T-helper 9 cell (primary cell): Measurements from ENCODE around the gene CWF19L2.
"Not testable (repeated sequence)": the region's sequence is repeated elsewhere in the genome, so short reads cannot be mapped to it uniquely, and the experiment has no call there.

Source experiments
- DNase-seq: peaks from one replicate; pipeline ENCODE4 v3.0.0-alpha.2; 2020

Gene CWF19L2

GRCh38 chr11:107438148-107438547, 19.5 kb downstream of the CWF19L2 start:
- no peak for DNase-seq

- no peak for DNase-seq
Observed at GRCh38 chr11:107430525-107430924, 27.1 kb downstream of the CWF19L2 start.

GRCh38 chr11:107427569-107428180, 29.9 kb downstream of the CWF19L2 start:
- no peak for DNase-seq

DNA sequence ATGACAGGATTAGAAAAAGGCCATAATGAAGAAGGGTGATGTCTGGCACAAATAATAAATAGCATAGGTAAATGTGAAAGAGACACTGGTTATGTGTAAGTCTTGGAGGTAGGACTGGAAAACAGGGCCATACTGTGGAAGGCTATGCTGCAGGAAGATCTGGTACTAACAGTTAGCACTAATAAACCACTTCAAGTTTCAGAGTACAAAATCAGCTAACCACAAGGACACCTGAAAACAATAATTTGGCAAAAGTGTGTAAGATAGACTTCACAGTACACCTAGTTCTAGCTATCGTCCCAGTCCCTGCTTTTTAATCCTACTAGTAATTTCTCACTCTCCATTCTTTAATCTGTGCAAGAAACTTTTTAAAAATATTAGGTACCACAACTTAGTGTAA, 44.3 kb downstream of the CWF19L2 start:
- no peak for DNase-seq

GRCh38 chr11:107408762-107409211, 48.8 kb downstream of the CWF19L2 start:
- no peak for DNase-seq

- no peak for DNase-seq
Observed at GRCh38 chr11:107405260-107405659, 52.4 kb downstream of the CWF19L2 start.

- not testable (repeated sequence) for DNase-seq
Observed at GRCh38 chr11:107401131-107401530, 56.5 kb downstream of the CWF19L2 start.

GRCh38 chr11:107397357-107397756, 60.3 kb downstream of the CWF19L2 start:
- no peak for DNase-seq

- DNase-seq = no peak
Observed at GRCh38 chr11:107392611-107393010, 65.0 kb downstream of the CWF19L2 start.

- DNase-seq = not testable (repeated sequence)
Observed at GRCh38 chr11:107390701-107391100, 66.9 kb downstream of the CWF19L2 start.

GRCh38 chr11:107387666-107388065, 70.0 kb downstream of the CWF19L2 start:
- DNase-seq = no peak

GRCh38 chr11:107385361-107385981, 72.2 kb downstream of the CWF19L2 start:
- DNase-seq = no peak

DNA sequence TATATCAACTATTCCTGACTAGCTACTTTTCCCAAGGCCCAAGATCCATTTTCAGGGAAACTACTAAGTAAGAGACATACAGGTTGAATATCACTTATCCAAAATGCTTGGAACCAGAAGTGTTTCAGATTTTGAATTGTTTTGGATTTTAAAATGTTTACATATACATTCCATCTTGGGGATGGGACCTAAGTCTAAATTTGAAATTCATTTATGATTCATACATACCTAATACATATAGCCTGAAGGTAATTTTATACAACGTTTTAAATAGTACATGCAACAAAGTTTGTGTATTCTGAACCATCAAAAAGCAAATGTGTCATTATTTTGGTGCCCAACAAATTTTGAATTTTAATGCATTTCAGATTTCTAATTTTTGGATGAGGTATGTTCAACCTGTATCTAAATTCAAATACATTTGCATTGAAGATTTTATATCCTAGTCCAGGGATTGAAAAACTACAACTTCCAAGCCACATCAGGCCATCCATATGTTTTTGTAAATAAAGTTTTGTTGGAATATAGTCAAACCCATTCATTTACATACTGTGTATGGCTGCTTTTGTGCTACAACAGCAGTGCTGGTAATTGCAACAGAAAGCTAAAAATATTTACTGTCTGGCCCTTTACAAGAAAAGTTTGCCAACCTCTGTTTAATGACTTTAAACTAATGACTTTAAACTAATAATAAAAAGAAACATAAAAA, 73.3 kb downstream of the CWF19L2 start:
- no peak for DNase-seq

GRCh38 chr11:107372439-107372838, 85.2 kb downstream of the CWF19L2 start:
- DNase-seq = no peak

DNA sequence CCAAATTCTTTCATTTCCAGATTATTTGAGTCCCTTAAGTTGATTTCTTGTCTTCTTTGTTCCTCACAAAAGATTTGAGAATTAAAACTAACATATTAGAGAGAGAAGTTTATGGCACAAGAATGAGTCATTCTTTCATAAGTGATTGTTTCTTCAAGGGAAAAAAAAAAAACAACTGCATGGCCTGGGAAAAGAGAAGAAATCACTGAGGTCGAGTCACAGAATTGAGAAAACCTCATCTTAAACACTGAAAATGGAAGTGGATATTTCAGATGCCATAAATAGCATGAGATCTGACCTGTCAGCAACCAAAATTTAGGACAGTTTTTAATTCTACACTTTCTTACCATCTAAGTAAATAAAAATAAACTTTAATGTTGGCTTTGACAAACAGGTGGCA, 87.2 kb downstream of the CWF19L2 start:
- DNase-seq = no peak

DNA sequence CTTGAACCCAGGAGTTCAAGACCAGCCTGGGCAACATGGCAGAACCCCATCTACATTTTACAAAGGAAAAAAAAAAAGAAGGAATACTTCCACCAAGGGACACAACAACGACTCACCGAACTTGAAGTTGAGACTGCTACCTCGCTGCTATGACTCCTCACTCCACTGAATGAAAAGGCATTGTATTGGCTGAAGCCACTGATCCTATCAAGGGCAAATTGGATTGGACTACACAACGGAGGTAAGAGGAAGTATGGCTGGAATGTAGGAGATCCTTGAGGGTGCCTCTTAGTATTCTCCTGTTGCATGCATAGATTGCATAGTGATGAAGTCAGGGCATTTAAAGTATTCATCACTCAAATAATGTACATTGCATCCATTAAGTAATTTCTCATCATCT, 97.9 kb downstream of the CWF19L2 start:
- DNase-seq = no peak

DNA sequence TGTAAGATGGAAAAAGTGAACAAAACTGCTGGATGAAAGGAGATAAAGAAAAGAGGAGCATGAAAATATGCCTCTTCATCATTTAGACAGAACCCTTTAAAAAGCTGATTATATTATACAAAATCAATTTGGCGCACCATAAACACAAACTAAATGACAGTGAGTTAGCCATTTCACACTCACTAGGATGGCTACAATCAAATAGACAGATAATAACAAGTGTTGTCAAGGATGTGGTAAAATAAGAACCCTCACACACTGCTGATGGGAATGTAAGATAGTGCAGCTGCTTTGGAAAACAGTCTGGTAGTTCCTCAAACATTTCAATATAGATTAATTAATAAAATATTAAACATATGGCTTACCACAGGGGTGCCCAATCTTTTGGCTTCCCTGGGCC, 99.7 kb downstream of the CWF19L2 start:
- DNase-seq = no peak

- no peak for DNase-seq
Observed at GRCh38 chr11:107354780-107355179, 102.8 kb downstream of the CWF19L2 start.

DNA sequence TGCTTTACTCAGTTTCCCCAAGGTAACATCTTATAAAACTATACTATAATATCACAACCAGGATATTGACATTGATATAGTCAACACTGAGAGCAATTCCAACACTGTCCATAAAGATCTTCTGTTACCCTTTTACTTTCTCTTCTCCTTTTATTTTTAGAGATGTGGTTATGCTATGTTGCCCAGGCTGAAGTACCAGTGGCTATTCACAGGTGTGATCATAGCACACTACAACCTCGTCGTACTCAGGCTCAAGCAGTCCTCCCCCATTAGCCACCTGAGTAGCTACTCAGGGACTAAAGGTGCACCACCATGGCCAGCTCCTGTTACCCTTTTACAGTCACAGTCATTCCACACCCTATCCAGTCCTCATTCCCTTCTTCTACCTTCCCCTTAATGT, 119.7 kb downstream of the CWF19L2 start:
- no peak for DNase-seq

DNA sequence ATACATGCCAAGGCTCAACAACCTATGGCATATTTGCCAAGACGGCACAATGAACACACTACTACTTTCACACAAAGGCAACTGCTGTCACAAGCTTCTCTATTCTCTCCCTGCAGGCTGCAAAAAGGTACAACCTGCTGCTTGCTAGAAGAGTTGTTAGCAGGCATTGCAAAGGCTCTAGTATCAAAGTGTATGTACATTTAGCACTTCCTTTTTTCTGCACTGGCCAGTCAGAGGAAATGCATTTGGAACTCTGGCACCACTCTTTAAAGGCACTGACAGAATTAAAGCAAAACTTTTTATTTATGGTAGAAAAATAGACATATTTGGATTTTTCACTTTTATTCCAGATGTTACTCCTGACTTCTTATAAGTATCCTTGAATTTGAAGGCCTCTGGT, 125.9 kb downstream of the CWF19L2 start:
- no peak for DNase-seq

DNA sequence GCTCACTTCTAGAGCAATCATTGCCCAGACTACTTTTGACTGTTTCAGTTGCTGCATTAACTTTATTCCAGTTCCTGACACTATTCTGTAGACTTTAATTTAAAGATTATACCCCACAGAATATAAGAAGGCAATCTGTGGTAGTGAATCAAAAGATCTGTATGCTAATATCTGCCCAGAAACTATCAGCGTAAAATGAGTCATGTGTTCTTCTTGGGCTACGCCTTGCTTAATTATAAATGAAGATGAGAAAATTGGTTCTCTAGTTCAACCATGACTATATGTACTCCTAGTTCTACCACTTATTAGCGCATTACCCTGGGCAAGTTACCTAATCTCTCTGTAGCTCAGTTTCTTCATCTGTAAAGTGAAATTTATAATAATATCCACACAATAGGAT, 128.5 kb downstream of the CWF19L2 start:
- no peak for DNase-seq

DNA sequence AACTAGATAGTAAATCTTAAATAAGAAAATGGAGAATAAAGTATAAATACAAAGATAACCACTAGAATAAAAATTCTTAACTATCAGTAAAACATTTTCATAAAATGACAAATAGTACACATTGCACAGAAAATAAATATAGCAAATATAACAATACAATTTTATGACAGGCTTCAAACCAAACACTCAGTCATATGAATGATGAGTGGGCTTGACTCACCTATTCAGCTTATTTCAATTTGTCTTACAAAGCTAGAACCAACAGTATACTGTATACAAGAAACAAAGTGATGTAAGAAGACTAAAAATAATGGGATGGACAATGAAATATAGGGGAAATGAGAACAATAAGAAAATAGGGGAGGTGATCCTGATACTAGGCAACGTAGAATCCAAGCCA, 141.2 kb downstream of the CWF19L2 start:
- no peak for DNase-seq

DNA sequence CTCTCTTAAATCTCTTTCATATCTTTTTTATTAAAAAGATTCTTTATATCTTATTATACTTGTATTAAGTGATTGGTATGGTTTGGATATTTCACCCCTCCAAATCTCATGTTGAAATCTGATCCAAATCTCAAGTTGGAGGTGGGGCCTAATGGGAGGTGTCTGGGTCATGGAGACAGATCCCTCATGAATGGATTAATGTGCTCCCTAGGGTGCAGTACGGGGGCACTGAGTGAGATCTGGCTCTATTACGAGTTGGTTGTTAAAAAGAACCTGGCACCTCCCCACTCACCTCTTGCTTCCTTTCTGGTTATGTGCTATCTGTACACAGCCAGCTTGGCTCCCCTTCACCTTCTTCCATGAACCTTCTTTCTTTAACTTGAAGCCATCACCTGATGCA, 149.6 kb downstream of the CWF19L2 start:
- no peak for DNase-seq

- no peak for DNase-seq
Observed at GRCh38 chr11:107301878-107302277, 155.7 kb downstream of the CWF19L2 start.
